ENCODE data around the gene STARD3. TPM values are rescaled to one million over a fixed set of nuclear protein-coding genes. Genes with fewer than 3 reads are reported as not detected.

Gene STARD3
- total and polyA plus RNA-seq, 2 of the 13 experiments (the other 11 are each of a cell fraction or from before 2014, with no cell fraction given), result 34.6 to 100 TPM

DNA sequence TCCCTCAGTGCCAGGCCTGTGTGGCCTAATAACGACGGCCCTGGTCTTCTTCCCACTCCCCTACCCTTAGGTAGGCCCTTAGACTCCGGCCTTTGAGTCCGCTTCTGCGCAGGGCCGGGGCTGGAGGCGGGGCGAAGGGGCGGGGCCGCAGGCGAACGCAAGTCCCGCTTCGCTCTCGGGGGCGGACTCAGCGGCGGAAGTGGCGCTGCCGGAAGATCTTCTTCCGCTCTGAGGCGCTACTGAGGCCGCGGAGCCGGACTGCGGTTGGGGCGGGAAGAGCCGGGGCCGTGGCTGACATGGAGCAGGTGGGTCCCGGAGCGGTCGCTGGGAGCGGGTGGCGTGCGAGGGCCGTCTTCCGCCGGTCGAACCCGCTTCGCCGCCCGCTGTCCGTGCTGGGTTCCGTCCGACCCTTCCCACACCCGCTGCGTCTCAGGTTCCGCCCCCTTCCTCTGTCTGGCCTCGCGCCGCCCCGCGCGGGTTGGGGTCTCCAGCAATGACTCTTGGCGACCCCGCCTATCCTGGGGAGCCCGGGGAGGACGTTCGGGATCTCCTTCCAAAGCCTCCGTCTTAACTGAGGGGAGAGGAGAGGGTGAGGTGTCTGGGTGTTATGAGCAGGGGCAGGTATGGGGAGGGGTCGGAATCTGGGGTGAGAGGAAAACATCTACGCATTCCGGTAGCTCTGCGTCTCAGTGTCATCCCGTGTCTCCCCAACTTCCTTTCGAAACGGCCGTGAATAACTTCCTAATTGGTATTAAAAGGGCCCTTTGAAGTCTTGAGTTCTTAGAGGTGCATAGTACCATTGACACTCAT, at the start of gene STARD3 (continued):
- TF ChIP-seq, protein P1, sequence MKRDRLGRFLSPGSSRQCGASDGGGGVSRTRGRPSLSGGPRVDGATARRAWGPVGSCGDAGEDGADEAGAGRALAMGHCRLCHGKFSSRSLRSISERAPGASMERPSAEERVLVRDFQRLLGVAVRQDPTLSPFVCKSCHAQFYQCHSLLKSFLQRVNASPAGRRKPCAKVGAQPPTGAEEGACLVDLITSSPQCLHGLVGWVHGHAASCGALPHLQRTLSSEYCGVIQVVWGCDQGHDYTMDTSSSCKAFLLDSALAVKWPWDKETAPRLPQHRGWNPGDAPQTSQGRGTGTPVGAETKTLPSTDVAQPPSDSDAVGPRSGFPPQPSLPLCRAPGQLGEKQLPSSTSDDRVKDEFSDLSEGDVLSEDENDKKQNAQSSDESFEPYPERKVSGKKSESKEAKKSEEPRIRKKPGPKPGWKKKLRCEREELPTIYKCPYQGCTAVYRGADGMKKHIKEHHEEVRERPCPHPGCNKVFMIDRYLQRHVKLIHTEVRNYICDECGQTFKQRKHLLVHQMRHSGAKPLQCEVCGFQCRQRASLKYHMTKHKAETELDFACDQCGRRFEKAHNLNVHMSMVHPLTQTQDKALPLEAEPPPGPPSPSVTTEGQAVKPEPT (CRISPR knock-in tag; IDR thresholded peaks at IDR 0.05; ENCODE audit: low read depth), result no peak
- TF ChIP-seq, protein P2, sequence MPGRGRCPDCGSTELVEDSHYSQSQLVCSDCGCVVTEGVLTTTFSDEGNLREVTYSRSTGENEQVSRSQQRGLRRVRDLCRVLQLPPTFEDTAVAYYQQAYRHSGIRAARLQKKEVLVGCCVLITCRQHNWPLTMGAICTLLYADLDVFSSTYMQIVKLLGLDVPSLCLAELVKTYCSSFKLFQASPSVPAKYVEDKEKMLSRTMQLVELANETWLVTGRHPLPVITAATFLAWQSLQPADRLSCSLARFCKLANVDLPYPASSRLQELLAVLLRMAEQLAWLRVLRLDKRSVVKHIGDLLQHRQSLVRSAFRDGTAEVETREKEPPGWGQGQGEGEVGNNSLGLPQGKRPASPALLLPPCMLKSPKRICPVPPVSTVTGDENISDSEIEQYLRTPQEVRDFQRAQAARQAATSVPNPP (CRISPR knock-in tag; IDR thresholded peaks at IDR 0.05), result 0 out of 2 replicates have a peak, but pooled peaks have one; percentile 28
- 0 out of 4 replicates have a peak, but pooled peaks of 1 of the 2 experiments have one; percentile 16 for TF ChIP-seq NR2F1 (CRISPR knock-in tag; IDR thresholded peaks at IDR 0.05)
- TF ChIP-seq ZSCAN21 (CRISPR knock-in tag; IDR thresholded peaks at IDR 0.05; ENCODE audit: borderline replicate concordance), result peak; percentile 85; the same call in 1 of the 2 replicates
- TF ChIP-seq, protein P3, sequence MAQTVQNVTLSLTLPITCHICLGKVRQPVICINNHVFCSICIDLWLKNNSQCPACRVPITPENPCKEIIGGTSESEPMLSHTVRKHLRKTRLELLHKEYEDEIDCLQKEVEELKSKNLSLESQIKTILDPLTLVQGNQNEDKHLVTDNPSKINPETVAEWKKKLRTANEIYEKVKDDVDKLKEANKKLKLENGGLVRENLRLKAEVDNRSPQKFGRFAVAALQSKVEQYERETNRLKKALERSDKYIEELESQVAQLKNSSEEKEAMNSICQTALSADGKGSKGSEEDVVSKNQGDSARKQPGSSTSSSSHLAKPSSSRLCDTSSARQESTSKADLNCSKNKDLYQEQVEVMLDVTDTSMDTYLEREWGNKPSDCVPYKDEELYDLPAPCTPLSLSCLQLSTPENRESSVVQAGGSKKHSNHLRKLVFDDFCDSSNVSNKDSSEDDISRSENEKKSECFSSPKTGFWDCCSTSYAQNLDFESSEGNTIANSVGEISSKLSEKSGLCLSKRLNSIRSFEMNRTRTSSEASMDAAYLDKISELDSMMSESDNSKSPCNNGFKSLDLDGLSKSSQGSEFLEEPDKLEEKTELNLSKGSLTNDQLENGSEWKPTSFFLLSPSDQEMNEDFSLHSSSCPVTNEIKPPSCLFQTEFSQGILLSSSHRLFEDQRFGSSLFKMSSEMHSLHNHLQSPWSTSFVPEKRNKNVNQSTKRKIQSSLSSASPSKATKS (CRISPR knock-in tag; IDR thresholded peaks at IDR 0.05), result no peak
- TF ChIP-seq ZNF660 (CRISPR knock-in tag; IDR thresholded peaks at IDR 0.05; ENCODE audit: borderline replicate concordance, low read depth), result peak; percentile 87; the same call in 1 of the 2 replicates
- TF ChIP-seq MTA1 (CRISPR knock-in tag; IDR thresholded peaks at IDR 0.05; ENCODE audit: borderline replicate concordance), result peak; percentile 79; the same call in 1 of the 2 replicates
- peak; percentile 50; the same call in 1 of the 2 replicates for TF ChIP-seq EEA1 (CRISPR knock-in tag; IDR thresholded peaks at IDR 0.05; ENCODE audit: borderline replicate concordance)
- TF ChIP-seq, protein P4, sequence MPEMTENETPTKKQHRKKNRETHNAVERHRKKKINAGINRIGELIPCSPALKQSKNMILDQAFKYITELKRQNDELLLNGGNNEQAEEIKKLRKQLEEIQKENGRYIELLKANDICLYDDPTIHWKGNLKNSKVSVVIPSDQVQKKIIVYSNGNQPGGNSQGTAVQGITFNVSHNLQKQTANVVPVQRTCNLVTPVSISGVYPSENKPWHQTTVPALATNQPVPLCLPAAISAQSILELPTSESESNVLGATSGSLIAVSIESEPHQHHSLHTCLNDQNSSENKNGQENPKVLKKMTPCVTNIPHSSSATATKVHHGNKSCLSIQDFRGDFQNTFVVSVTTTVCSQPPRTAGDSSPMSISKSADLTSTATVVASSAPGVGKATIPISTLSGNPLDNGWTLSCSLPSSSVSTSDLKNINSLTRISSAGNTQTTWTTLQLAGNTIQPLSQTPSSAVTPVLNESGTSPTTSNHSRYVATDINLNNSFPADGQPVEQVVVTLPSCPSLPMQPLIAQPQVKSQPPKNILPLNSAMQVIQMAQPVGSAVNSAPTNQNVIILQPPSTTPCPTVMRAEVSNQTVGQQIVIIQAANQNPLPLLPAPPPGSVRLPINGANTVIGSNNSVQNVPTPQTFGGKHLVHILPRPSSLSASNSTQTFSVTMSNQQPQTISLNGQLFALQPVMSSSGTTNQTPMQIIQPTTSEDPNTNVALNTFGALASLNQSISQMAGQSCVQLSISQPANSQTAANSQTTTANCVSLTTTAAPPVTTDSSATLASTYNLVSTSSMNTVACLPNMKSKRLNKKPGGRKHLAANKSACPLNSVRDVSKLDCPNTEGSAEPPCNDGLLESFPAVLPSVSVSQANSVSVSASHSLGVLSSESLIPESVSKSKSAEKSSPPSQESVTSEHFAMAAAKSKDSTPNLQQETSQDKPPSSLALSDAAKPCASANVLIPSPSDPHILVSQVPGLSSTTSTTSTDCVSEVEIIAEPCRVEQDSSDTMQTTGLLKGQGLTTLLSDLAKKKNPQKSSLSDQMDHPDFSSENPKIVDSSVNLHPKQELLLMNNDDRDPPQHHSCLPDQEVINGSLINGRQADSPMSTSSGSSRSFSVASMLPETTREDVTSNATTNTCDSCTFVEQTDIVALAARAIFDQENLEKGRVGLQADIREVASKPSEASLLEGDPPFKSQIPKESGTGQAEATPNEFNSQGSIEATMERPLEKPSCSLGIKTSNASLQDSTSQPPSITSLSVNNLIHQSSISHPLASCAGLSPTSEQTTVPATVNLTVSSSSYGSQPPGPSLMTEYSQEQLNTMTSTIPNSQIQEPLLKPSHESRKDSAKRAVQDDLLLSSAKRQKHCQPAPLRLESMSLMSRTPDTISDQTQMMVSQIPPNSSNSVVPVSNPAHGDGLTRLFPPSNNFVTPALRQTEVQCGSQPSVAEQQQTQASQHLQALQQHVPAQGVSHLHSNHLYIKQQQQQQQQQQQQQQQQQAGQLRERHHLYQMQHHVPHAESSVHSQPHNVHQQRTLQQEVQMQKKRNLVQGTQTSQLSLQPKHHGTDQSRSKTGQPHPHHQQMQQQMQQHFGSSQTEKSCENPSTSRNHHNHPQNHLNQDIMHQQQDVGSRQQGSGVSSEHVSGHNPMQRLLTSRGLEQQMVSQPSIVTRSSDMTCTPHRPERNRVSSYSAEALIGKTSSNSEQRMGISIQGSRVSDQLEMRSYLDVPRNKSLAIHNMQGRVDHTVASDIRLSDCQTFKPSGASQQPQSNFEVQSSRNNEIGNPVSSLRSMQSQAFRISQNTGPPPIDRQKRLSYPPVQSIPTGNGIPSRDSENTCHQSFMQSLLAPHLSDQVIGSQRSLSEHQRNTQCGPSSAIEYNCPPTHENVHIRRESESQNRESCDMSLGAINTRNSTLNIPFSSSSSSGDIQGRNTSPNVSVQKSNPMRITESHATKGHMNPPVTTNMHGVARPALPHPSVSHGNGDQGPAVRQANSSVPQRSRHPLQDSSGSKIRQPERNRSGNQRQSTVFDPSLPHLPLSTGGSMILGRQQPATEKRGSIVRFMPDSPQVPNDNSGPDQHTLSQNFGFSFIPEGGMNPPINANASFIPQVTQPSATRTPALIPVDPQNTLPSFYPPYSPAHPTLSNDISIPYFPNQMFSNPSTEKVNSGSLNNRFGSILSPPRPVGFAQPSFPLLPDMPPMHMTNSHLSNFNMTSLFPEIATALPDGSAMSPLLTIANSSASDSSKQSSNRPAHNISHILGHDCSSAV (CRISPR knock-in tag; IDR thresholded peaks at IDR 0.05; ENCODE audit: borderline replicate concordance), result no peak
- no peak for TF ChIP-seq ZNF7 (CRISPR knock-in tag; IDR thresholded peaks at IDR 0.05)
- peak; percentile 70; the same call in 1 of the 2 replicates for TF ChIP-seq DMAP1 (CRISPR knock-in tag; IDR thresholded peaks at IDR 0.05)
- TF ChIP-seq, protein P5, sequence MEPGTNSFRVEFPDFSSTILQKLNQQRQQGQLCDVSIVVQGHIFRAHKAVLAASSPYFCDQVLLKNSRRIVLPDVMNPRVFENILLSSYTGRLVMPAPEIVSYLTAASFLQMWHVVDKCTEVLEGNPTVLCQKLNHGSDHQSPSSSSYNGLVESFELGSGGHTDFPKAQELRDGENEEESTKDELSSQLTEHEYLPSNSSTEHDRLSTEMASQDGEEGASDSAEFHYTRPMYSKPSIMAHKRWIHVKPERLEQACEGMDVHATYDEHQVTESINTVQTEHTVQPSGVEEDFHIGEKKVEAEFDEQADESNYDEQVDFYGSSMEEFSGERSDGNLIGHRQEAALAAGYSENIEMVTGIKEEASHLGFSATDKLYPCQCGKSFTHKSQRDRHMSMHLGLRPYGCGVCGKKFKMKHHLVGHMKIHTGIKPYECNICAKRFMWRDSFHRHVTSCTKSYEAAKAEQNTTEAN (CRISPR knock-in tag; conservative IDR thresholded peaks at IDR 0.05), result peak; percentile 81

All from HepG2 (cell line).